HepG2 (cell line): ENCODE results near the gene ZNF225. TPM values are rescaled to one million over a fixed set of nuclear protein-coding genes. Genes with fewer than 3 reads are reported as not detected.
A peak's percentile ranks its signal among the peaks of the same experiment; 100 is the strongest.

Experiments
- ATF1 ChIP-seq: IDR thresholded peaks from 2 replicates; pipeline ENCODE4 v1.6.1; 2016; ENCODE audit warnings: mild to moderate bottlenecking, control low read depth
- FOSL2 ChIP-seq: sonication (generic); formaldehyde crosslinking; IDR thresholded peaks from 2 replicates; pipeline ENCODE4 v1.4.0; 2020; ENCODE audit warnings: missing genetic modification reagents
- FOXJ3 ChIP-seq: sonication (generic); formaldehyde crosslinking; IDR thresholded peaks from 2 replicates; pipeline ENCODE4 v1.4.0; 2020; ENCODE audit warnings: missing genetic modification reagents, mild to moderate bottlenecking, borderline replicate concordance
- FOXK2 ChIP-seq: fragments of 450-650 bp; IDR thresholded peaks from 2 replicates; pipeline ENCODE4 v1.6.1; 2016
- KLF9 ChIP-seq: IDR thresholded peaks from 2 replicates; pipeline ENCODE4 v1.6.1; 2016; ENCODE audit warnings: low read depth
- MAZ ChIP-seq, 2 experiments: sonication (generic) in 1 of 2; formaldehyde crosslinking in 1 of 2; IDR thresholded peaks; 2 replicates each; pipeline versions ENCODE4 v1.5.0 to v1.6.1; 2012 to 2020; ENCODE audit warnings: low read depth in 2 of 2, mild to moderate bottlenecking in 2 of 2, borderline replicate concordance in 1 of 2, improper control_type of control experiment in 1 of 2, low read length in 1 of 2, missing genetic modification reagents in 1 of 2, moderate library complexity in 1 of 2
- MED1 ChIP-seq: sonication (generic); formaldehyde crosslinking; IDR thresholded peaks from 2 replicates; pipeline ENCODE4 v1.4.0; 2020; ENCODE audit warnings: missing genetic modification reagents
- MTA1 ChIP-seq: sonication (generic); formaldehyde crosslinking; IDR thresholded peaks from 2 replicates; pipeline ENCODE4 v1.4.0; 2020; ENCODE audit warnings: missing genetic modification reagents, mild to moderate bottlenecking, borderline replicate concordance
- NFATC3 ChIP-seq: sonication (generic); formaldehyde crosslinking; IDR thresholded peaks from 2 replicates; pipeline ENCODE4 v1.5.1; 2020; ENCODE audit warnings: mild to moderate bottlenecking, missing genetic modification reagents
- NFIC ChIP-seq: IDR thresholded peaks from 2 replicates; pipeline ENCODE4 v1.6.1; 2012; ENCODE audit warnings: mild to moderate bottlenecking, low read length, inconsistent platforms
- NR1H2 ChIP-seq: sonication (generic); formaldehyde crosslinking; IDR thresholded peaks from 2 replicates; pipeline ENCODE4 v1.8.1; 2022; ENCODE audit warnings: low read depth, missing genetic modification reagents, borderline replicate concordance
- POGZ ChIP-seq: sonication (generic); formaldehyde crosslinking; IDR thresholded peaks from 2 replicates; pipeline ENCODE4 v1.4.0; 2020; ENCODE audit warnings: mild to moderate bottlenecking, missing genetic modification reagents
- SIN3A ChIP-seq: IDR thresholded peaks from 2 replicates; pipeline ENCODE4 v1.6.1; 2011; ENCODE audit warnings: low read depth, mild to moderate bottlenecking, control low read depth, low read length, borderline replicate concordance
- THAP11 ChIP-seq: IDR thresholded peaks from 2 replicates; pipeline ENCODE4 v1.6.1; 2016; ENCODE audit warnings: missing biosample characterization, missing genetic modification reagents
- ZNF430 ChIP-seq: sonication (generic); formaldehyde crosslinking; IDR thresholded peaks from 2 replicates; pipeline ENCODE4 v1.9.0; 2021; ENCODE audit warnings: mild to moderate bottlenecking, missing genetic modification reagents
- ZNF441 ChIP-seq: sonication (generic); formaldehyde crosslinking; IDR thresholded peaks from 2 replicates; pipeline ENCODE4 v1.7.0; 2021; ENCODE audit warnings: missing genetic modification reagents, borderline replicate concordance
- ZNF549 ChIP-seq: sonication (generic); formaldehyde crosslinking; IDR thresholded peaks from 2 replicates; pipeline ENCODE4 v1.5.0; 2020; ENCODE audit warnings: missing genetic modification reagents
- ZNF841 ChIP-seq: sonication (generic); formaldehyde crosslinking; IDR thresholded peaks from 2 replicates; pipeline ENCODE4 v1.8.1; 2023; ENCODE audit warnings: missing genetic modification reagents, borderline replicate concordance
- polyA plus RNA-seq, 8 experiments: library from polyadenylated mRNA; depleted of rRNA in 3 of 8; stranded (reverse) in 7 of 8; unstranded in 1 of 8; fragments of >200 nt; fragmentation: Illumina TruSeq in 4 of 8; extraction: Trizol in 4 of 8; gene quantifications; 2 replicates each; pipeline versions ENCODE4 v1.2.1 to v1.2.3, GENCODE V29; 2011 to 2016; ENCODE audit warnings: low read depth in 4 of 8, missing spikeins in 1 of 8, mixed read lengths in 1 of 8; ENCODE audit not compliant: insufficient read depth in 1 of 8
- total RNA-seq, 5 experiments: library from RNA; depleted of rRNA; stranded (reverse); fragments of >200 nt; fragmentation: Illumina TruSeq; extraction: Trizol; gene quantifications; 2 replicates each; pipeline ENCODE4 v1.2.3, GENCODE V29; 2016; ENCODE audit warnings: low read depth in 1 of 5
- TF ChIP-seq, protein P1 (sequence below): sonication (generic); formaldehyde crosslinking; IDR thresholded peaks from 2 replicates; pipeline ENCODE4 v1.4.0; 2020; ENCODE audit warnings: mild to moderate bottlenecking, missing genetic modification reagents
- TF ChIP-seq, protein P2 (sequence below): sonication (generic); formaldehyde crosslinking; IDR thresholded peaks from 2 replicates; pipeline ENCODE4 v1.5.1; 2020; ENCODE audit warnings: missing genetic modification reagents, mild to moderate bottlenecking, borderline replicate concordance

The ZNF225 gene
- total and polyA plus RNA-seq, 2 of the 13 experiments (the other 11 are each of a cell fraction or from before 2014, with no cell fraction given), result 0.87 to 3.3 TPM

- TF ChIP-seq ZNF841 (no peak), POGZ (peak; percentile 41; the same call in 1 of the 2 replicates), MED1 (CRISPR knock-in tag) (peak; percentile 59; the same call in 1 of the 2 replicates), NFATC3 (no peak), ZNF441 (no peak), MTA1 (CRISPR knock-in tag) (no peak), FOSL2 (CRISPR knock-in tag) (peak; percentile 17; the same call in 1 of the 2 replicates), NR1H2 (CRISPR knock-in tag) (no peak), FOXJ3 (CRISPR knock-in tag) (peak; percentile 39; the same call in 1 of the 2 replicates), KLF9 (CRISPR knock-in tag) (no peak), SIN3A (peak; percentile 84; the same call in 1 of the 2 replicates), ATF1 (CRISPR knock-in tag) (peak; percentile 87), ZNF430 (no peak), FOXK2 (no peak), THAP11 (CRISPR knock-in tag) (peak; percentile 100), MAZ (IDR thresholded peaks at IDR 0.05; ENCODE audit: borderline replicate concordance, low read depth, low read length) (no peak), MAZ (CRISPR knock-in tag; IDR thresholded peaks at IDR 0.05; ENCODE audit: low read depth) (peak; percentile 73), NFIC (0 out of 2 replicates have a peak, but pooled peaks have one; percentile 55), ZNF549 (CRISPR knock-in tag) (no peak)
- TF ChIP-seq, protein P1, sequence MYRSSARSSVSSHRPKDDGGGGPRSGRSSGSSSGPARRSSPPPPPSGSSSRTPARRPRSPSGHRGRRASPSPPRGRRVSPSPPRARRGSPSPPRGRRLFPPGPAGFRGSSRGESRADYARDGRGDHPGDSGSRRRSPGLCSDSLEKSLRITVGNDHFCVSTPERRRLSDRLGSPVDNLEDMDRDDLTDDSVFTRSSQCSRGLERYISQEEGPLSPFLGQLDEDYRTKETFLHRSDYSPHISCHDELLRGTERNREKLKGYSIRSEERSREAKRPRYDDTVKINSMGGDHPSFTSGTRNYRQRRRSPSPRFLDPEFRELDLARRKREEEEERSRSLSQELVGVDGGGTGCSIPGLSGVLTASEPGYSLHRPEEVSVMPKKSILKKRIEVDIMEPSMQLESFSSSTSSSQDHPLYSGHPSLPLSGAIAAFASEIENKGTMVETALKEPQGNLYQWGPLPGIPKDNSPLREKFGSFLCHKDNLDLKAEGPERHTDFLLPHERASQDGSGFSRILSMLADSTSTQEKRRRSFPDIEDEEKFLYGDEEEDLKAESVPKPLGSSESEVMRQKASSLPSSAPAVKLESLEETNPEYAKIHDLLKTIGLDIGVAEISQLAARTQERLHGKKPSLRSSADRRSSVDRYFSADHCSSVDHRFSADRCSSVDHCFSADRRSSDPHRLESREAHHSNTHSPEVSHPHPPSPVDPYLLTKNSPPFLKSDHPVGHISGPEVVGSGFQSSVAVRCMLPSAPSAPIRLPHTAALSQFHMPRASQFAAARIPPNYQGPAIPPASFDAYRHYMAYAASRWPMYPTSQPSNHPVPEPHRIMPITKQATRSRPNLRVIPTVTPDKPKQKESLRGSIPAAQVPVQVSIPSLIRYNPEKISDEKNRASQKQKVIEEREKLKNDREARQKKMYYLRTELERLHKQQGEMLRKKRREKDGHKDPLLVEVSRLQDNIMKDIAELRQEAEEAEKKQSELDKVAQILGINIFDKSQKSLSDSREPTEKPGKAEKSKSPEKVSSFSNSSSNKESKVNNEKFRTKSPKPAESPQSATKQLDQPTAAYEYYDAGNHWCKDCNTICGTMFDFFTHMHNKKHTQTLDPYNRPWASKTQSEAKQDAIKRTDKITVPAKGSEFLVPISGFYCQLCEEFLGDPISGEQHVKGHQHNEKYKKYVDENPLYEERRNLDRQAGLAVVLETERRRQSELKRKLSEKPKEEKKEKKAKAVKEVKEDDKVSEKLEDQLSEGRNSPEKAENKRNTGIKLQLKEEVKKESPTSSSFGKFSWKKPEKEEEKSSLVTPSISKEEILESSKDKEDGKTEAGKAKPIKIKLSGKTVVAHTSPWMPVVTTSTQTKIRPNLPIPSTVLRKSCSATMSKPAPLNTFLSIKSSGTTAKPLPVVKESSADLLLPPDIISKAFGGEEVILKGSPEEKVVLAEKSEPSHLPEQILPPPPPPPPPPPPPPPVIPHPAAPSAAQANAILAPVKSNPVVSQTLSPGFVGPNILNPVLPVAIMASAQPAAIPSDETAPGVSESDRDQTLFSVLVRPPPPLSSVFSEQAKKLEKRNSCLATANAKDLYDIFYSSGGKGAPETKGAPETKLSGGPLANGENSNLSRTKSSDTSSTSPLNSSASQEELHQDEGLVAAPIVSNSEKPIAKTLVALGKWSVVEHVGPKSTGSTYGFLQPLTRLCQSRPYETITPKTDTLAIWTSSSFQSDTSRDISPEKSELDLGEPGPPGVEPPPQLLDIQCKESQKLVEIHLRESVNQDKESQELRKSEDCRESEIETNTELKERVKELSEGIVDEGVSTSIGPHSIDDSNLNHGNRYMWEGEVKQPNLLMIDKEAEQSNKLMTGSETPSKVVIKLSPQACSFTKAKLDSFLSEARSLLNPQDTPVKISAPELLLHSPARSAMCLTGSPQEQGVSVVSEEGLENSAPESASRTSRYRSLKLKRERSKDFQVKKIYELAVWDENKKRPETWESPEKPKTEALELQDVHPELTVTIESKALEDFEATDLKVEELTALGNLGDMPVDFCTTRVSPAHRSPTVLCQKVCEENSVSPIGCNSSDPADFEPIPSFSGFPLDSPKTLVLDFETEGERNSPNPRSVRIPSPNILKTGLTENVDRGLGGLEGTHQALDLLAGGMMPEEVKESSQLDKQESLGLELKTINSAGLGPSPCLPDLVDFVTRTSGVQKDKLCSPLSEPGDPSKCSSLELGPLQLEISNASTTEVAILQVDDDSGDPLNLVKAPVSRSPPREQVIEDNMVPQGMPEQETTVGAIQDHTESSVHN, result peak; percentile 55; the same call in 1 of the 2 replicates
- TF ChIP-seq, protein P2, sequence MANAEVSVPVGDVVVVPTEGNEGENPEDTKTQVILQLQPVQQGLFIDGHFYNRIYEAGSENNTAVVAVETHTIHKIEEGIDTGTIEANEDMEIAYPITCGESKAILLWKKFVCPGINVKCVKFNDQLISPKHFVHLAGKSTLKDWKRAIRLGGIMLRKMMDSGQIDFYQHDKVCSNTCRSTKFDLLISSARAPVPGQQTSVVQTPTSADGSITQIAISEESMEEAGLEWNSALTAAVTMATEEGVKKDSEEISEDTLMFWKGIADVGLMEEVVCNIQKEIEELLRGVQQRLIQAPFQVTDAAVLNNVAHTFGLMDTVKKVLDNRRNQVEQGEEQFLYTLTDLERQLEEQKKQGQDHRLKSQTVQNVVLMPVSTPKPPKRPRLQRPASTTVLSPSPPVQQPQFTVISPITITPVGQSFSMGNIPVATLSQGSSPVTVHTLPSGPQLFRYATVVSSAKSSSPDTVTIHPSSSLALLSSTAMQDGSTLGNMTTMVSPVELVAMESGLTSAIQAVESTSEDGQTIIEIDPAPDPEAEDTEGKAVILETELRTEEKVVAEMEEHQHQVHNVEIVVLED (CRISPR knock-in tag), result peak; percentile 94
These were observed at the start of gene ZNF225 (continued) for GRCh38 chr19:44113138-44113783.
